Stimulated activated CD8-positive, alpha-beta memory T cell treated with anti-CD3 and anti-CD28 coated beads, Interleukin-12 subunit alpha, Interleukin-12 subunit beta, amount 100 ng/mL, for 24 hours (primary cell): ENCODE data around the gene CEACAM1.
"Not testable (repeated sequence)": the region's sequence is repeated elsewhere in the genome, so short reads cannot be mapped to it uniquely, and the experiment has no call there.

Source experiments
- DNase-seq: peaks from one replicate; pipeline ENCODE4 v3.0.0-alpha.2; 2020; ENCODE audit errors: extremely low read depth

The CEACAM1 gene

GRCh38 chr19:42528354-42529247 lies at the start of gene CEACAM1:
Gene CEACAM1 (minus strand): TSS chr19:42528481. CDS start chr19:42528374, 107 bp downstream.
- DNase-seq = no peak

GRCh38 chr19:42577016-42577415 lies 48.7 kb upstream of the CEACAM1 start:
- no peak for DNase-seq

DNA sequence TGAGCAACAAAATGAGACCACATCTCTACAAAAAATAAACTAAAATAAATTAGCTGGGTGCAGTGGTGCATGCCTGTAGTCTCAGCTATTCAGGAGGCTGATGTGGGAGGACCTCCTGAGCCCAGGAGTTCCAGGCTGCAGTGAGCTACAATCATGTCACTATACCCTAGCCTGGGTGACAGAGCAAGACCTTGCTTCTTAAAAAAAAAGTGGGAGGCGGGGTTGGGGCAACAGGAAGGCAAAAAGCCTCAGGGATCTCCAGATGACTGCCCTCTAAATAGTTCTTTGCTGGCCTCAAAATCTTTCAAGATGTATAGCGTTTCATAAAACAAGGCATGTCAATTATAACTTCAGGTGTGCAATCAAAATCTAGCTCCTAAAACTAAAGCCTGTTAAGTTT lies 48.0 kb upstream of the CEACAM1 start:
- no peak for DNase-seq

DNA sequence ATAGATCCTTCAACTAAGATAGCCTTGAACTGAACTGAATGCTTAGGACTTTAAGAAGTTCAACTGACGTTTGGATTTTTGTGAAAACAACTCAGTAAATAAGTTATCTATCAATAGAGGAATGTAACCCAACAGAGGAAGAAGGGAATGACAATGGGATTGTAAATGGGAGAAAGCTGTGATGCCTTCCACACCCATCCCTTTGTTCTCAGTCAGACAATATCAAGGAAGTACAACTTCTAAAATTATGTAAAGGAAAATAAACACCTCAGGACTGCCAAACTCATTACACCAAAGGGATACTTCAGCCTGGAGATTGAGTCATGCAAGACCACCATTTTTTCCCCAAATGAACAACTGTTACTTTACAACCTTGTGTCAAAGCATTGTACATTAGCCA lies 45.4 kb upstream of the CEACAM1 start:
- DNase-seq = no peak

GRCh38 chr19:42571116-42571515 lies 42.8 kb upstream of the CEACAM1 start:
- no peak for DNase-seq

- no peak for DNase-seq
These were observed 40.9 kb upstream of the CEACAM1 start for GRCh38 chr19:42569193-42569592.

DNA sequence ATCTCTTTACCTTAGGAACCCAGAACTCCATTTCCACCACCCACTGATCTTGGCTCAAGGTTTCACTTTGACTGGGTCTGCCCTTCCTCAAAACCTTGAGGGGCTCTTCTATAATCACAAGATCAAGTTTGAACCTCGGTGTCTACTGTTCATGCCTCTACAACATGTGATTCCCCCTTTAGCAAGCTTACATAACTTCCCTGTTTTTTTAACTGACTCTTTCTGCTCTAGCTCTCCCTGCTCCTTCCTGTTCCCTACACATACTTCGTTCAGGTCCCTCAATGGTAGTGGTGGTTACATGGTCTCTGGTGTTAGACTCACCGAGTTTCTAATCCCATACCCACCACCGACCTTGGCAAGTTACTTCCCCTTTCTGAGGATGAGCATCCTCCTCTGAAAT lies 39.7 kb upstream of the CEACAM1 start:
- DNase-seq = no peak

DNA sequence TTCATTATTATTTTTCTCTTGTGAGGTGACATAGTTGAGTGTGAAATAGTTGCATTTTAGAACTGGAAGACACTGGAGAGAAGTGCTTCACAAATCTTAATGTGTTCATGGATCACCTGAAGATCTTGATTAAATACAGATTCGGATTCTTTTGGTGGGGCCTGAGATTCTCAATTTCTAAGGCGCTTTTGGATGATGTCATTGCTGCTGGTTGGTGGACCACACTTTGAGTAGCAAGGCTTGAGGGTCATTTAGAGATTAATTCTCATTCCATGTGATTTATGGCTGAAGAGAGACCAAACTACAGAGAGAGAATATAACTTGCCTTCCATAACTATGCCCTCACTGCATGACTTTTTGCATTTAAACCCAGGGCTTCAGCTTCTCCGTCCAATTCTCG lies 39.3 kb upstream of the CEACAM1 start:
- DNase-seq = no peak

- no peak for DNase-seq
These were observed 35.3 kb upstream of the CEACAM1 start for GRCh38 chr19:42563352-42564210.

- no peak for DNase-seq
These were observed 33.2 kb upstream of the CEACAM1 start for GRCh38 chr19:42561512-42561911.

GRCh38 chr19:42560731-42561130 lies 32.5 kb upstream of the CEACAM1 start:
- no peak for DNase-seq

GRCh38 chr19:42558450-42559150 lies 30.3 kb upstream of the CEACAM1 start:
- no peak for DNase-seq

GRCh38 chr19:42557386-42557871 lies 29.1 kb upstream of the CEACAM1 start:
- DNase-seq = not testable (repeated sequence)

- no peak for DNase-seq
These were observed 27.5 kb upstream of the CEACAM1 start for GRCh38 chr19:42555801-42556200.

DNA sequence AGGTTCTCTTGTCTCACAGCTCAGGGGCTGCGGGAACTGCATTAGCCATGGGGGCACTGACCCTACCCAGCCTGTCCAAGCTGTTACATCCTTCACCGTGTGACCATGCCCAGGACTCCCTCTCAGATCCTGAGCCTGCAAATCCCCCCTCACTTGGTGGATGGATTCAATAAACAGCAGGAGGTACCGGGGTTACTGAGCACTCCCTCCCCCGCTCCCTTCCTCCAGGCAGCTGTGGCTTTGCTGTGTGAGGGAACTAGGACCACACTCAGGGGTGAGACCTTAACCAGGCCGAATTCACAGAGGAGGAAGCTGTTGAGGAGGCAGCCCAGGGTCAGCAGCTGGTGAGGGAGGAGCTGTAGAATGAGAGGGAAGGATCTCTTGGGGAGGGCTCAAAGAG lies 27.0 kb upstream of the CEACAM1 start:
- no peak for DNase-seq

DNA sequence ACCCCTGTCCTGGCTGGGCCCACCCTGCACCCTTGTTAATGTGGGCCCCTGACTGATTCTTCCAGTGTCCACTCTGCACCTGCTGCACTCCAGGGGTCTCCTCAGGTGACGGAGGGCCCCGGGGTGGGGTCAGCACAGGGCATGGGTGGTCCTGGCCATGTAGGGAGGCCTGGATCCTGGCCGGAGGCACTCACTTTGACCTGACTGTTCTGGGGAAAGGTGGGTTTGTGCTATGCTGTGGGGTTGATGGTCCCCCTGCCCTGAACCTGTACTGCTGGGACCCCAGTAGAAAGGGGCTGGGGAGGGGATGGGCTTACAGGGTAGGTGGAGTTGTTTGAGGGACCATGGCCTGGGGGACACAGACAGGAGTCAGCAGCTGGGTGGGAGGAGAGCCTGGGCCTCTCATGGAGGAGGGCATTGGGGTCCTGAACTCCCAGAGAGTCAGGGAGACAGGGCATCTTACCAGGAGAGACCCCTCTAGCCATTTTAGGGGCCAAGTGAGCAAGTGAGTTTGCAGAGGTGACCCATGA lies 25.8 kb upstream of the CEACAM1 start:
- DNase-seq = no peak

DNA sequence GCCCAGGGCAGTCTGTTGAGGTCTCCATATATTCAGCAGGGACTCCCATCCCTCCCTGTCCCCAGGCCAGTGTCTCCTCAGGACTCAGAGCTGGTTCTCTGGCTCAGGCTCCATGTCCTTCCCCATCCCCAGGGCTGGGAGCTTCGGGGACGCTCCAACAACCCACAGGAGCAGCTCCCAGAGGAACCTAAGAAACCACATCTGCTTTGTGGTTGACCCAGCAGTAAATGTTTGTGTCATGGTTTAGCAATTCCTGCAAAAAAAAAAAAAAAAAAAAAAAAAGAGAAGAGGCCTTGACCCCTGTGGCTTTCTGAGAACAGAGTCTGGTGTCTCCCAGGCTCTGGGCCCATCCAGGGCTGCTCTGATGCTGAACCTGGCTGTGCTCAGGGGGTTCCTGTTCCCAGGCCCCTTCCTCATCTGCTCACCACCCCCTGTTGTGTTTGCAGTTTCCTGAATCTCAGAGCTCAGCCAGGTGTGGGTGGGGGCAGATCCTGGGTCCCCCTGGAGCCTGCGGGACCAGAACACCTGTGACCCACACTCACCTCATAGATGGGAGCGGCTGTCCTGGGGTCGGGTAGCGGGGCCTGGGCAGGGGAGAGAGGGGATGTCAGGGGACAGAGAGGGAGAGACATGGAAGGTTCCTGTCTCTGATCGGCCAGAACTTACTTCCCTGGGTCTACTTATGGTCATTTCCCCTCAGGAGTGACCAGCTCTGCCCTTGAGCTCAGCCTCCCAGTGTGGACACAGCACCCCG lies 25.2 kb upstream of the CEACAM1 start:
- DNase-seq = no peak

- DNase-seq = no peak
These were observed 24.1 kb upstream of the CEACAM1 start for GRCh38 chr19:42552086-42553065.

- not testable (repeated sequence) for DNase-seq
These were observed 22.2 kb upstream of the CEACAM1 start for GRCh38 chr19:42550521-42550920.

DNA sequence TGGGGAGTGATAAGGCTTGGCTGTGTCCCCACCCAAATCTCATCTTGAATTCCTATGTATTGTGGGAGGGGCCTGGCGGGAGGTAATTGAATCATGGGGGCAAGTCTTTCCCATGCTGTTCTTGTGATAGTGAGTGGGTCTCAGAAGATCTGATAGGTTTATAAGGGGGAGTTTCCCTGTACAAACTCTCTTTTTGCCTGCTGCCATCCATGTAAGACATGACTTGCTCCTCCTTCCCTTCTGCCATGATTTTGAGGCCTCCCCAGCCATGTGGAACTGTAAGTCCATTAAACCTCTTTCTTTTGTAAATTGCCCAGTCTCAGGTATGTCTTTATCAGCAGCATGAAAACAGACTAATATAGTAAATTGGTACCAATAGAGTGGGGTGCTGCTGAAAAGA lies 20.8 kb upstream of the CEACAM1 start:
- DNase-seq = not testable (repeated sequence)
